GM18951 (cell line): ENCODE results near the gene THBS1.

Source experiments
- POLR2A ChIP-seq: IDR thresholded peaks from 4 replicates; pipeline ENCODE4 v1.6.1; 2011; ENCODE audit warnings: mild to moderate bottlenecking; ENCODE audit not compliant: insufficient read length, insufficient read depth; ENCODE audit errors: extremely low read depth
- in situ Hi-C: fragments of 300-500 bp; cut with MboI; formaldehyde crosslinking; loops from one replicate; pipeline ENCODE4 v1.12.0; 2022; ENCODE audit warnings: low sequenced_read_pairs, mixed read lengths, inconsistent platforms; ENCODE audit not compliant: unreplicated experiment

Gene THBS1

DNA sequence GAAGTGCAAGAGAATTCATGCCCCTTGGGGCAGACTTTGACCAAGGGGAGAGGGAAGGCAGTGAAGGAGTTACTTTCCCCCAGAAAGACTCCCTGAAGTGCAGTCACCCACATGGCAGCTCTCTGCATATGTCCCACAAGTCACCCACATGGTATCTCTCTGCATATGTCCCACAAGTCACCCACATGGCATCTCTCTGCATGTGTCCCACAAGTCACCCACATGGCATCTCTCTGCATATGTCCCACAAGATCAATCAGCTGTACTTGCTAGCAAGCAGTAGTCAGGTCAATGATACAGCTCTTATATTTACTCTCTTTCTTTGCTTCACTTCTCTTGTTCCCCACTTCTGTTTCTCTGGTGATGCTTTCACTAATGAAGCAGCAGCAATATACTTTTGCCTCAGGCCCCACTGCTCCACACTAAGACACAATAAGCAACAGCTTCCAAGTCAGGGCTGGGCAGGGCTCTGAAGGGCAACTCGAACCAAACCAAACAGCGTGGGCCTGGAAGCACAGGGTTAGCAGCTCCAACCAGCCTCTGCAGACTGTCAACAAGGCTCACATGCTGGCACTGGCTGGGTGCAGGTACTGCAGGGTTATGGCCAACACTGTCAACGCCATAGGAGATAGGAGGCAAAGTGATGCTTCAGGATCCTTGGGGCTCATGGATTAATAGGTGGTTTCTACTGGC lies 46.7 kb downstream of the THBS1 start:
- TF ChIP-seq POLR2A: no peak

DNA sequence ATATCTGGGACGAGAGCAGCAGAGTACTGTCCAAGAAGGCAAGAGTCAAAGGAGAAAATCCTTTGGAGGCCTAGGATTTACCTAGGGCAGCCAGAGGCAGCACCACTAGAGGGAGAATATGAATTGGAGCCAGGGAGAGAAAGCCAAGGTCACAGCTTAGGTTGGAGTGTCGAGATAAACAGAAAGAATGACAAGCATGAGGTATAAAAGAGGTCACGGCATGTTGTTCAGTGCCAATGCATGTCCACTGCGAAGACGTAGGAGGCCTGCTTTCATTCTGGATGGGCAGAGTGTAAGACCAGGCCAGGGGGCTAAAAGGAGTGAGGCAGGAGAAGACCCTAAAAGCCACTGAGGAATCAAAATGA lies 47.2 kb downstream of the THBS1 start:
- TF ChIP-seq POLR2A: no peak
- in situ Hi-C loops: no loop called here

More for the DNA sequence above, 46.7 kb downstream of the THBS1 start:
- in situ Hi-C loops: no loop called here

- TF ChIP-seq POLR2A: no peak
- in situ Hi-C loops: no loop called here
These were observed 47.8 kb downstream of the THBS1 start for GRCh38 chr15:39628546-39629257.

- no peak for TF ChIP-seq POLR2A
- in situ Hi-C loops: no loop called here
These were observed 48.5 kb downstream of the THBS1 start for GRCh38 chr15:39629371-39629770.

DNA sequence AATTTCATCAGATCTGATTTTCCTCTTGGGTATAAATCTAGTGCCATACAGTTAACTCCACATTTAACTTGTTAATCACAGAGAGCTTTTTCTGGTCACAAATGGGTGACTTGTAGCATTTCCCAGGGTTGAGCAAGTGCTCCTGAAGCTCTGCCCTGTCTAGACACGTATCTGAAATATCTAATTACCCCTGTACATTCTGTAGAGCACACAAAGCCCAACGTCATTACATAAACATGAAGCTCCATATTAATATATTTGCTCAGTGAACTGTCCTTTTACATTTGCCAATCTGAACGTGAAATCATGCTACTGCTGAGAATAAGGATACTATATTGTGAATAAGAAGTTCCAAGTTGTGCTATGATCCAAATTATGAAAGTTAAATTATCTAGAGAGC lies 49.0 kb downstream of the THBS1 start:
- in situ Hi-C loops: no loop called here
- no peak for TF ChIP-seq POLR2A

DNA sequence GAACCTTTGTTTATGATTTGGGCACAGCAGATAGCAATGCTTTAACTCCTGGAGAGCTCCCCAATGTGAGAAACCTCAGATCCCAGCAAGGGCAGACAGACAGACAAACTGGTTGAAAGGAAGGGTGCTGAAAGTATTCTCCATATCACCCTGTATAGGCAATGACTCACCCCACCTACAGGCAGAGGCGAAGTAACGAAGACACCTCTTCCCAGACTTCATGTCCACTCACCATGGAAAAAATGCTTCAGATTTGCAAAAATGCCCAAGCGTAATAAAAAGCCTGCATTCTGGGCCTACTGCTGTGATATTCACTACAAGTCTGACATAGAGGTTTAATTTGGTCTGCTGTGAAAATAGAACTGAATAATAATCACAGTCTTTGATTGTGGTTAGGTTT lies 50.5 kb downstream of the THBS1 start:
- no peak for TF ChIP-seq POLR2A
- in situ Hi-C loops: no loop called here

DNA sequence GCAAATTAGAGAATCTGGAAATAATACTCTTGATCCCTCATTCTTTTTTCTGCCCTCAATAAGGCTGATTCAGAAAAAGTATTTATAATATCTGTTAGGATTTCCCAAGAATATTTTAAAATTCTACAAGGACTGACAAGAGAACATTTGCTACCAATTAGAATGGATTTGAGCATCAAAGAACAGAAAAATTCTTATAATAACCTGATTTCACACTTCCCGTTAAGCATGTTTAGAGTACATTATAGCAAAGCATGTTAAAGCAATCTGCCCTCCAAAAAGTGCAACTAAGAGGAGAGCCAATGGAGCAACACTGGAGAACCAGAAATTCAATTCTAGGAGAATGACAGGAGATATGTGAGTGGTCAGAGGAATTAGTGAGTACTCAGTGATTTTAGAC lies 57.2 kb downstream of the THBS1 start:
- in situ Hi-C loops: no loop called here
- TF ChIP-seq POLR2A: no peak

- no peak for TF ChIP-seq POLR2A
- in situ Hi-C loops: no loop called here
These were observed 58.2 kb downstream of the THBS1 start for GRCh38 chr15:39639037-39639436.

GRCh38 chr15:39640665-39641064 lies 59.8 kb downstream of the THBS1 start:
- TF ChIP-seq POLR2A: no peak
- in situ Hi-C loops: no loop called here

DNA sequence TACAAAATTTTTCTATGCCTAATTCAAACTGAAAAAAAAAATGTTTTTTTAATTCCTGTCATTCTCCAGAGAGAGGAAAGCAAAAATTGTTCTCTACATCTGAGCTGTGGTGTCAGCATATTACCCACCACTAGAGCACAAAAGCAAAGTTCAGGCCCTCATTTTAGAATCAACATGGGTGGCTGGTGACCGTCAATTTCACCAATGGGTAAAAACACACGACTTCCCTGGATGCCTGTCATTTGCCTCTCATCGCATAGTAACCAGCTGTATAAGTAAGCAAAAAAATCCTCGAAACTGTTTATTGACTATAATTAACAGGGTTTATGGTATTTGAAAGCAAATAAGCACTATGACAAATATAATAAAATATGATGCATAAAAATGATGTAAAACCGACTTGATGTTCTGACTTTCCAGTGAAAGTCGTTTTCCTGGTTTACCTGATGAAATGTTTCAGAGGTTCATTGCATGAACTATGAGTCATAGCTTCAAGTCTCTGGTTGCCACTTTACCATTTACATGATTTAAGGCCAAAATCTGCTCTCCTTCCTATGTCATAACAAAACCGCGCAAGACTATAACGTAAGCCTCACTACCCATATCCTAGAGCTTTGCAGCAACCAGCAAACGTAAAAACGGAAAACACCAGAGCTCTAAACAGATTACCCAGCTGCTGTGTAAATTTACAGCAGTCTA lies 60.5 kb downstream of the THBS1 start:
- TF ChIP-seq POLR2A: no peak
- in situ Hi-C loops: no loop called here

DNA sequence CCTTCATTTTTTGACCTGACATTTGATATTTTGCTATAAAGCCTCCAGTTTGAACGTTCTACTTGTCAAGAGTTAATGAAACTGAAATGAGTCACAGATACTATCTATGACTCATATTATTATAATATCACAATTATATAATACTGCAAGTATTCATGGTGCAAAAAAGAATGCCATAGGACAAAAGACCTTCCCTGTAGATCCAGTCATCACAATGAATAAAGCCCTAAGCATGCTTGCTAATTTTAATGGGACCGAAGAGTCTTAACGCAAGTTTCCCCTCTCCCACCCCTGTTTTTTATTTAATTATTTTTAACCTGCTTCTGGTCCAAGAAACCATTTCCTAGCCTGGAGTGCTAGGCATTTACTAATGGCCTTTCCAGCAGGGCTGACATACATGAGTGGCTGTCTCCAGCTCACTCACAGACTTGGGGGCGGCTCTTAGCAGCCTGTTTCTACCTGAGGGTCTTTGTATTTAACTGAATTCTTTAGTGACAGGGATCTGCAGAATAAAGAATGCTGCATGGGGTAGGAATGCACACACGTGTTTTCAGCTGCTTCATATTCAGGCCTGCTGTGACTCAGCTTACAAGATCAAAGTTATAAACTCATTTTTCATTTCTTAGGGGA lies 61.2 kb downstream of the THBS1 start:
- TF ChIP-seq POLR2A: no peak
- in situ Hi-C loops: no loop called here

- in situ Hi-C loops: no loop called here
These were observed 62.8 kb downstream of the THBS1 start for GRCh38 chr15:39643727-39644126.

GRCh38 chr15:39644136-39644535 lies 63.3 kb downstream of the THBS1 start:
- in situ Hi-C loops: no loop called here
- TF ChIP-seq POLR2A: no peak

More at GRCh38 chr15:39643727-39644126, 62.8 kb downstream of the THBS1 start:
- no peak for TF ChIP-seq POLR2A

GRCh38 chr15:39645138-39645975 lies 64.5 kb downstream of the THBS1 start:
- in situ Hi-C loops: no loop called here
- TF ChIP-seq POLR2A: no peak
